Measurements from ENCODE around the gene GLYAT. TPM values are rescaled to one million over a fixed set of nuclear protein-coding genes. Genes with fewer than 3 reads are reported as not detected.
"Not testable (repeated sequence)": the region's sequence is repeated elsewhere in the genome, so short reads cannot be mapped to it uniquely, and the experiment has no call there.

The GLYAT gene
- total RNA-seq, 4 donors from 2014 or later: not detected

- no peak for DNase-seq
- Histone ChIP-seq H3K27ac (no peak overlapping the region), H3K9me3 (no peaks in the 10 kb centered on the region), H3K4me3 (no peak overlapping the region), H3K4me1 (no peaks in the 10 kb centered on the region), H3K36me3 (no peaks in the 10 kb centered on the region), H3K27me3 (no peaks in the 10 kb centered on the region)
- no peak for TF ChIP-seq CTCF (IDR thresholded peaks at IDR 0.05)
- TF ChIP-seq POLR2A (IDR thresholded peaks at IDR 0.05): no peak
- intact Hi-C loops (cut with DNase I; ENCODE audit: low total_unique reads): no loop called here
Observed at GRCh38 chr11:58719406-58720117, 12.2 kb downstream of the GLYAT start.

- Histone ChIP-seq H3K27me3 (no peaks in the 10 kb centered on the region), H3K4me1 (no peaks in the 10 kb centered on the region), H3K9me3 (no peaks in the 10 kb centered on the region), H3K4me3 (no peak overlapping the region), H3K27ac (no peak overlapping the region), H3K36me3 (no peaks in the 10 kb centered on the region)
- TF ChIP-seq CTCF (IDR thresholded peaks at IDR 0.05): no peak
- no peak for TF ChIP-seq POLR2A (IDR thresholded peaks at IDR 0.05)
- DNase-seq: no peak
- intact Hi-C loops (cut with DNase I; ENCODE audit: low total_unique reads): no loop called here
Observed at GRCh38 chr11:58712531-58712930, 19.2 kb downstream of the GLYAT start.

- H3K4me1 ChIP-seq: no peaks in the 10 kb centered on the region
- H3K27me3 ChIP-seq: no peaks in the 10 kb centered on the region
- intact Hi-C loops (cut with DNase I; ENCODE audit: low total_unique reads): no loop called here
- H3K4me3 ChIP-seq: no peak overlapping the region
- H3K36me3 ChIP-seq: no peaks in the 10 kb centered on the region
- no peak overlapping the region for H3K27ac ChIP-seq
- H3K9me3 ChIP-seq: no peaks in the 10 kb centered on the region
- DNase-seq: no peak
- TF ChIP-seq CTCF (IDR thresholded peaks at IDR 0.05) (no peak), POLR2A (IDR thresholded peaks at IDR 0.05) (no peak)
Observed at GRCh38 chr11:58711832-58712231, 19.9 kb downstream of the GLYAT start.

- Histone ChIP-seq H3K27ac (no peak overlapping the region), H3K4me1 (no peaks in the 10 kb centered on the region), H3K9me3 (no peaks in the 10 kb centered on the region), H3K4me3 (no peak overlapping the region), H3K27me3 (no peaks in the 10 kb centered on the region), H3K36me3 (no peaks in the 10 kb centered on the region)
- TF ChIP-seq POLR2A (IDR thresholded peaks at IDR 0.05) (no peak), CTCF (IDR thresholded peaks at IDR 0.05) (no peak)
- intact Hi-C loops (cut with DNase I; ENCODE audit: low total_unique reads): no loop called here
- no peak for DNase-seq
Observed at GRCh38 chr11:58707767-58708166, 24.0 kb downstream of the GLYAT start.

DNA sequence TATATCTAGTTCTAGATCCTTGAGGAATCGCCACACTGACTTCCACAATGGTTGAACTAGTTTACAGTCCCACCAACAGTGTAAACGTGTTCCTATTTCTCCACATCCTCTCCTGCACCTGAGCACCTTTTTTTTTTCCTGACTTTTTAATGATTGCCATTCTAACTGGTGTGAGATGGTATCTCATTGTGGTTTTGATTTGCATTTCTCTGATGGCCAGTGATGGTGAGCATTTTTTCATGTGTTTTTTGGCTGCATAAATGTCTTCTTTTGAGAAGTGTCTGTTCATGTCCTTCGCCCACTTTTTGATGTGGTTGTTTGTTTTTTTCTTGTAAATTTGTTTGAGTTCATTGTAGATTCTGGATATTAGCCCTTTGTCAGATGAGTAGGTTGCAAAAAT lies 34.9 kb downstream of the GLYAT start:
- DNase-seq; H3K27me3 ChIP-seq; H3K4me3 ChIP-seq; H3K27ac ChIP-seq; H3K9me3 ChIP-seq; H3K36me3 ChIP-seq; intact Hi-C loops (cut with DNase I; ENCODE audit: low total_unique reads); H3K4me1 ChIP-seq: not testable (repeated sequence)

DNA sequence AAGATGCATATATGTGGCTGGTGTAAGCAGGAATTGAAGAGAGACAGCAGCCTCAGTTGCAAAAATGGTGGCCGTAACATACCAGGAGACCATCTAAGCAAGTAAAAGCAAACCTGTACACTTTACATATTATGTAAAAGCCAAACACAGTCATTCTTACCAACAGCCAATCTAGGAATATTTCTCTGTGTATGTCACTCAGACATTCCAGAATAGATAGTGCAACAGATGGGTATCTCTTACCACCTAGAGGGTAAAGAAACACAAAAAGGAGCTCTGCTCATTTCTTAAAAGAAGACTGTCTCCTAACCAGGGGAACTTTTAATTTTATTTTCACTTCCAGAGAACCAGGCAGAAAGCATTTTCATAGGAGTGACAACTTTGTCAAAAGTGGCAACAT lies 38.7 kb downstream of the GLYAT start:
- Histone ChIP-seq H3K36me3 (no peaks in the 10 kb centered on the region), H3K27me3 (no peaks in the 10 kb centered on the region), H3K9me3 (no peaks in the 10 kb centered on the region), H3K4me1 (no peaks in the 10 kb centered on the region), H3K27ac (no peak overlapping the region), H3K4me3 (no peak overlapping the region)
- no peak for DNase-seq
- TF ChIP-seq CTCF (IDR thresholded peaks at IDR 0.05) (no peak), POLR2A (IDR thresholded peaks at IDR 0.05) (no peak)
- intact Hi-C loops (cut with DNase I; ENCODE audit: low total_unique reads): no loop called here

All from uterus (tissue), 4 donors.